GM23338 (cell line): ENCODE results near the gene UBAC2. TPM values are rescaled to one million over a fixed set of nuclear protein-coding genes. Genes with fewer than 3 reads are reported as not detected.
"Not testable (repeated sequence)": the region's sequence is repeated elsewhere in the genome, so short reads cannot be mapped to it uniquely, and the experiment has no call there.

ENCODE experiments used
- ATAC-seq: fragments of 200-7000 bp; cut with Tn5 transposase; 3 replicates; pipeline ENCODE4 v1.9.1; 2020
- DNase-seq: peaks from one replicate; pipeline ENCODE4 v3.0.0-alpha.2; 2015; ENCODE audit warnings: low spot score
- H2AFZ ChIP-seq: fragments of 200-600 bp; sonication (generic); 2 replicates; pipeline ENCODE4 v1.8.0; 2016; ENCODE audit warnings: antibody characterized with exemption, mild to moderate bottlenecking, moderate library complexity
- H3F3A ChIP-seq: fragments of 200-600 bp; sonication (generic); replicated peaks from 2 replicates; pipeline ENCODE4 v1.8.0; 2017; ENCODE audit warnings: antibody characterized with exemption, mixed run types, low read depth
- H3K27ac ChIP-seq: fragments of 200-600 bp; sonication (generic); 2 replicates; pipeline ENCODE4 v1.6.1; 2016; ENCODE audit warnings: low read depth
- H3K27me3 ChIP-seq: fragments of 200-600 bp; sonication (generic); 2 replicates; pipeline ENCODE4 v1.8.0; 2016; ENCODE audit warnings: mild to moderate bottlenecking, mixed run types, moderate library complexity; ENCODE audit not compliant: insufficient read depth
- H3K36me3 ChIP-seq: fragments of 200-600 bp; sonication (generic); 2 replicates; pipeline ENCODE4 v1.8.0; 2016; ENCODE audit warnings: mild to moderate bottlenecking; ENCODE audit not compliant: insufficient read depth
- H3K4me1 ChIP-seq: fragments of 200-600 bp; sonication (generic); 2 replicates; pipeline ENCODE4 v1.8.0; 2016; ENCODE audit warnings: mild to moderate bottlenecking, moderate library complexity; ENCODE audit not compliant: insufficient read depth
- H3K4me2 ChIP-seq: fragments of 200-600 bp; sonication (generic); 2 replicates; pipeline ENCODE4 v1.7.1; 2017; ENCODE audit warnings: mixed run types
- H3K4me3 ChIP-seq: fragments of 200-600 bp; sonication (generic); 2 replicates; pipeline ENCODE4 v1.6.1; 2016; ENCODE audit warnings: mixed run types
- H3K79me2 ChIP-seq: fragments of 200-600 bp; sonication (generic); replicated peaks from 2 replicates; pipeline ENCODE4 v1.8.0; 2017; ENCODE audit warnings: mild to moderate bottlenecking; ENCODE audit not compliant: insufficient read depth
- H3K9me2 ChIP-seq: fragments of 200-600 bp; sonication (generic); 2 replicates; pipeline ENCODE4 v1.8.0; 2017; ENCODE audit not compliant: insufficient read depth
- H4K20me1 ChIP-seq: fragments of 200-600 bp; sonication (generic); replicated peaks from 2 replicates; pipeline ENCODE4 v1.8.0; 2017; ENCODE audit warnings: mild to moderate bottlenecking; ENCODE audit not compliant: insufficient read depth
- H3K27ac Mint-ChIP-seq: 2 replicates; pipeline ENCODE4 v1.8.0; 2020; ENCODE audit warnings: inconsistent platforms, mild to moderate bottlenecking, moderate library complexity, mixed read lengths
- H3K27me3 Mint-ChIP-seq: 3 replicates; pipeline ENCODE4 v1.8.0; 2022; ENCODE audit warnings: low read depth, mild to moderate bottlenecking, moderate library complexity, mixed read lengths, inconsistent platforms; ENCODE audit not compliant: insufficient read depth, poor library complexity
- H3K36me3 Mint-ChIP-seq: 3 replicates; pipeline ENCODE4 v1.8.0; 2021; ENCODE audit warnings: low read depth, mild to moderate bottlenecking, inconsistent platforms, moderate library complexity, mixed read lengths
- H3K4me1 Mint-ChIP-seq: 3 replicates; pipeline ENCODE4 v1.8.0; 2020; ENCODE audit warnings: mild to moderate bottlenecking, inconsistent platforms, mixed read lengths
- H3K4me3 Mint-ChIP-seq: 3 replicates; pipeline ENCODE4 v1.8.0; 2021; ENCODE audit warnings: moderate library complexity, mild to moderate bottlenecking, inconsistent platforms, mixed read lengths
- H3K9me3 Mint-ChIP-seq: 3 replicates; pipeline ENCODE4 v1.8.0; 2020; ENCODE audit warnings: moderate library complexity, mild to moderate bottlenecking, inconsistent platforms, mixed read lengths
- CREB1 ChIP-seq: fragments of 250-450 bp; sonication (Bioruptor Pico); IDR thresholded peaks from 2 replicates; pipeline ENCODE4 v1.5.0; 2020; ENCODE audit warnings: low read depth, mild to moderate bottlenecking, moderate library complexity
- NANOG ChIP-seq: IDR thresholded peaks from 2 replicates; pipeline ENCODE4 v1.6.1; 2016; ENCODE audit warnings: antibody characterized with exemption, borderline replicate concordance
- POLR2AphosphoS5 ChIP-seq: IDR thresholded peaks from 2 replicates; pipeline ENCODE4 v1.6.1; 2016; ENCODE audit warnings: antibody characterized with exemption, low read depth
- STAT1 ChIP-seq: IDR thresholded peaks from one replicate; pipeline ENCODE4 v1.6.1; 2016; ENCODE audit warnings: antibody characterized with exemption; ENCODE audit not compliant: unreplicated experiment
- ZNF331 ChIP-seq: fragments of 250-450 bp; sonication (Bioruptor Pico); IDR thresholded peaks from 2 replicates; pipeline ENCODE4 v1.5.0; 2020; ENCODE audit warnings: low read depth, mild to moderate bottlenecking, moderate library complexity
- polyA plus RNA-seq: library from polyadenylated mRNA; unstranded; fragments of >200 nt; fragmentation: Nextera tagmentation; extraction: Ambion mirVana; gene quantifications from 2 replicates; pipeline ENCODE4 v1.2.1, GENCODE V29; 2016
- total RNA-seq: library from RNA; depleted of rRNA; stranded (reverse); fragments of >200 nt; shearing (Covaris generic); gene quantifications from 2 replicates; pipeline ENCODE4 v1.2.3, GENCODE V29; 2014
- TF ChIP-seq, protein P1 (sequence below), 2 experiments: fragments of 200-600 bp in 1 of 2; sonication (generic) in 1 of 2; conservative IDR thresholded peaks; 2 replicates each; pipeline versions ENCODE4 v1.5.1 to v1.6.1; 2016 to 2017; ENCODE audit warnings: antibody characterized with exemption in 2 of 2, low read depth in 2 of 2, mild to moderate bottlenecking in 2 of 2, moderate library complexity in 1 of 2
- TF ChIP-seq, protein P2 (sequence below): fragments of 250-450 bp; sonication (Bioruptor Pico); IDR thresholded peaks from 2 replicates; pipeline ENCODE4 v1.5.0; 2020; ENCODE audit warnings: mild to moderate bottlenecking, moderate library complexity
- TF ChIP-seq, protein P3 (sequence below): IDR thresholded peaks from one replicate; pipeline ENCODE4 v1.6.1; 2018; ENCODE audit warnings: antibody characterized with exemption; ENCODE audit not compliant: unreplicated experiment

Gene UBAC2
- total and polyA plus RNA-seq, 2 experiments from 2014 or later, result 37.9 to 76.9 TPM

DNA sequence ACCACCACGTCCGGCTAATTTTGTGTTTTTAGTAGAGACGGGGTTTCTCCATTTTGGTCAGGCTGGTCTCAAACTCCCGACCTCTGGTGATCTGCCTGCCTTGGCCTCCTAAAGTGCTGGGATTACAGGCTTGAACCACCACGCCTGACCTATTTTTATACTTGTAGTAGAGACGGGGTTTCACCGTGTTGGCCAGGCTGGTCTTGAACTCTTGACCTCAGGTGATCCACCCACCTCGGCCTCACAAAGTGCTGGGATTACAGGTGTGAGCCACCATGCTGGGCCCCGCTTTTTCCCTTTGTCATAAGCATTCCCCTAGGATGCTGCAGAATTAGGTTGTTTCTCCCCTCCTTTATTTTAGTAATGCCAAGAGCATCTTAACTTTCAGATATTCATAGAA is 10.0 kb downstream of the UBAC2 start:
- H3K27me3 Mint-ChIP-seq, result not testable (repeated sequence)
- peaks cover 100% of the 10 kb centered on the region for H3K79me2 ChIP-seq

GRCh38 chr13:99211421-99212035 is 10.9 kb downstream of the UBAC2 start:
- H4K20me1 ChIP-seq, result peaks cover 48% of the 10 kb centered on the region
- H3K9me3 Mint-ChIP-seq, result no peaks in the 10 kb centered on the region
- H3K27me3 Mint-ChIP-seq, result peaks cover 4% of the 10 kb centered on the region
- H3K36me3 ChIP-seq, result peaks cover 3% of the 10 kb centered on the region; the same call in 1 of the 2 replicates
- no peak overlapping the region for H3K27ac ChIP-seq
- H3K4me1 ChIP-seq, result peaks cover 27% of the 10 kb centered on the region
- H3K4me3 Mint-ChIP-seq, result no peak overlapping the region
- DNase-seq (no peak), ATAC-seq (no peak)
- no peak overlapping the region for H2AFZ ChIP-seq
- no peaks in the 10 kb centered on the region for H3K27me3 ChIP-seq
- no peak overlapping the region for H3K4me2 ChIP-seq
- H3K4me1 Mint-ChIP-seq, result peaks cover 40% of the 10 kb centered on the region
- no peak overlapping the region for H3K4me3 ChIP-seq
- H3F3A ChIP-seq, result no peaks in the 10 kb centered on the region
- H3K27ac Mint-ChIP-seq, result no peak overlapping the region; the same call in 1 of the 2 replicates
- no peaks in the 10 kb centered on the region for H3K9me2 ChIP-seq
- H3K36me3 Mint-ChIP-seq, result peaks cover 15% of the 10 kb centered on the region
- H3K79me2 ChIP-seq, result peaks cover 100% of the 10 kb centered on the region
- TF ChIP-seq, protein P1, sequence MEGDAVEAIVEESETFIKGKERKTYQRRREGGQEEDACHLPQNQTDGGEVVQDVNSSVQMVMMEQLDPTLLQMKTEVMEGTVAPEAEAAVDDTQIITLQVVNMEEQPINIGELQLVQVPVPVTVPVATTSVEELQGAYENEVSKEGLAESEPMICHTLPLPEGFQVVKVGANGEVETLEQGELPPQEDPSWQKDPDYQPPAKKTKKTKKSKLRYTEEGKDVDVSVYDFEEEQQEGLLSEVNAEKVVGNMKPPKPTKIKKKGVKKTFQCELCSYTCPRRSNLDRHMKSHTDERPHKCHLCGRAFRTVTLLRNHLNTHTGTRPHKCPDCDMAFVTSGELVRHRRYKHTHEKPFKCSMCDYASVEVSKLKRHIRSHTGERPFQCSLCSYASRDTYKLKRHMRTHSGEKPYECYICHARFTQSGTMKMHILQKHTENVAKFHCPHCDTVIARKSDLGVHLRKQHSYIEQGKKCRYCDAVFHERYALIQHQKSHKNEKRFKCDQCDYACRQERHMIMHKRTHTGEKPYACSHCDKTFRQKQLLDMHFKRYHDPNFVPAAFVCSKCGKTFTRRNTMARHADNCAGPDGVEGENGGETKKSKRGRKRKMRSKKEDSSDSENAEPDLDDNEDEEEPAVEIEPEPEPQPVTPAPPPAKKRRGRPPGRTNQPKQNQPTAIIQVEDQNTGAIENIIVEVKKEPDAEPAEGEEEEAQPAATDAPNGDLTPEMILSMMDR (conservative IDR thresholded peaks at IDR 0.05; ENCODE audit: low read depth in 2 of 2), result no peak
- TF ChIP-seq POLR2AphosphoS5 (no peak), CREB1 (no peak), STAT1 (no peak), NANOG (no peak), ZNF331 (CRISPR knock-in tag) (no peak)
- TF ChIP-seq, protein P2, sequence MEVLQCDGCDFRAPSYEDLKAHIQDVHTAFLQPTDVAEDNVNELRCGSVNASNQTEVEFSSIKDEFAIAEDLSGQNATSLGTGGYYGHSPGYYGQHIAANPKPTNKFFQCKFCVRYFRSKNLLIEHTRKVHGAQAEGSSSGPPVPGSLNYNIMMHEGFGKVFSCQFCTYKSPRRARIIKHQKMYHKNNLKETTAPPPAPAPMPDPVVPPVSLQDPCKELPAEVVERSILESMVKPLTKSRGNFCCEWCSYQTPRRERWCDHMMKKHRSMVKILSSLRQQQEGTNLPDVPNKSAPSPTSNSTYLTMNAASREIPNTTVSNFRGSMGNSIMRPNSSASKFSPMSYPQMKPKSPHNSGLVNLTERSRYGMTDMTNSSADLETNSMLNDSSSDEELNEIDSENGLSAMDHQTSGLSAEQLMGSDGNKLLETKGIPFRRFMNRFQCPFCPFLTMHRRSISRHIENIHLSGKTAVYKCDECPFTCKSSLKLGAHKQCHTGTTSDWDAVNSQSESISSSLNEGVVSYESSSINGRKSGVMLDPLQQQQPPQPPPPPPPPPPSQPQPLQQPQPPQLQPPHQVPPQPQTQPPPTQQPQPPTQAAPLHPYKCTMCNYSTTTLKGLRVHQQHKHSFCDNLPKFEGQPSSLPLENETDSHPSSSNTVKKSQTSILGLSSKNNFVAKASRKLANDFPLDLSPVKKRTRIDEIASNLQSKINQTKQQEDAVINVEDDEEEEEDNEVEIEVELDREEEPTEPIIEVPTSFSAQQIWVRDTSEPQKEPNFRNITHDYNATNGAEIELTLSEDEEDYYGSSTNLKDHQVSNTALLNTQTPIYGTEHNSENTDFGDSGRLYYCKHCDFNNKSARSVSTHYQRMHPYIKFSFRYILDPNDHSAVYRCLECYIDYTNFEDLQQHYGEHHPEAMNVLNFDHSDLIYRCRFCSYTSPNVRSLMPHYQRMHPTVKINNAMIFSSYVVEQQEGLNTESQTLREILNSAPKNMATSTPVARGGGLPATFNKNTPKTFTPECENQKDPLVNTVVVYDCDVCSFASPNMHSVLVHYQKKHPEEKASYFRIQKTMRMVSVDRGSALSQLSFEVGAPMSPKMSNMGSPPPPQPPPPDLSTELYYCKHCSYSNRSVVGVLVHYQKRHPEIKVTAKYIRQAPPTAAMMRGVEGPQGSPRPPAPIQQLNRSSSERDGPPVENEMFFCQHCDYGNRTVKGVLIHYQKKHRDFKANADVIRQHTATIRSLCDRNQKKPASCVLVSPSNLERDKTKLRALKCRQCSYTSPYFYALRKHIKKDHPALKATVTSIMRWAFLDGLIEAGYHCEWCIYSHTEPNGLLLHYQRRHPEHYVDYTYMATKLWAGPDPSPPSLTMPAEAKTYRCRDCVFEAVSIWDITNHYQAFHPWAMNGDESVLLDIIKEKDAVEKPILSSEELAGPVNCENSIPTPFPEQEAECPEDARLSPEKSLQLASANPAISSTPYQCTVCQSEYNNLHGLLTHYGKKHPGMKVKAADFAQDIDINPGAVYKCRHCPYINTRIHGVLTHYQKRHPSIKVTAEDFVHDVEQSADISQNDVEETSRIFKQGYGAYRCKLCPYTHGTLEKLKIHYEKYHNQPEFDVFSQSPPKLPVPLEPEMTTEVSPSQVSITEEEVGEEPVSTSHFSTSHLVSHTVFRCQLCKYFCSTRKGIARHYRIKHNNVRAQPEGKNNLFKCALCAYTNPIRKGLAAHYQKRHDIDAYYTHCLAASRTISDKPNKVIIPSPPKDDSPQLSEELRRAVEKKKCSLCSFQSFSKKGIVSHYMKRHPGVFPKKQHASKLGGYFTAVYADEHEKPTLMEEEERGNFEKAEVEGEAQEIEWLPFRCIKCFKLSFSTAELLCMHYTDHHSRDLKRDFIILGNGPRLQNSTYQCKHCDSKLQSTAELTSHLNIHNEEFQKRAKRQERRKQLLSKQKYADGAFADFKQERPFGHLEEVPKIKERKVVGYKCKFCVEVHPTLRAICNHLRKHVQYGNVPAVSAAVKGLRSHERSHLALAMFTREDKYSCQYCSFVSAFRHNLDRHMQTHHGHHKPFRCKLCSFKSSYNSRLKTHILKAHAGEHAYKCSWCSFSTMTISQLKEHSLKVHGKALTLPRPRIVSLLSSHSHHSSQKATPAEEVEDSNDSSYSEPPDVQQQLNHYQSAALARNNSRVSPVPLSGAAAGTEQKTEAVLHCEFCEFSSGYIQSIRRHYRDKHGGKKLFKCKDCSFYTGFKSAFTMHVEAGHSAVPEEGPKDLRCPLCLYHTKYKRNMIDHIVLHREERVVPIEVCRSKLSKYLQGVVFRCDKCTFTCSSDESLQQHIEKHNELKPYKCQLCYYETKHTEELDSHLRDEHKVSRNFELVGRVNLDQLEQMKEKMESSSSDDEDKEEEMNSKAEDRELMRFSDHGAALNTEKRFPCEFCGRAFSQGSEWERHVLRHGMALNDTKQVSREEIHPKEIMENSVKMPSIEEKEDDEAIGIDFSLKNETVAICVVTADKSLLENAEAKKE (CRISPR knock-in tag), result no peak
- TF ChIP-seq, protein P3, sequence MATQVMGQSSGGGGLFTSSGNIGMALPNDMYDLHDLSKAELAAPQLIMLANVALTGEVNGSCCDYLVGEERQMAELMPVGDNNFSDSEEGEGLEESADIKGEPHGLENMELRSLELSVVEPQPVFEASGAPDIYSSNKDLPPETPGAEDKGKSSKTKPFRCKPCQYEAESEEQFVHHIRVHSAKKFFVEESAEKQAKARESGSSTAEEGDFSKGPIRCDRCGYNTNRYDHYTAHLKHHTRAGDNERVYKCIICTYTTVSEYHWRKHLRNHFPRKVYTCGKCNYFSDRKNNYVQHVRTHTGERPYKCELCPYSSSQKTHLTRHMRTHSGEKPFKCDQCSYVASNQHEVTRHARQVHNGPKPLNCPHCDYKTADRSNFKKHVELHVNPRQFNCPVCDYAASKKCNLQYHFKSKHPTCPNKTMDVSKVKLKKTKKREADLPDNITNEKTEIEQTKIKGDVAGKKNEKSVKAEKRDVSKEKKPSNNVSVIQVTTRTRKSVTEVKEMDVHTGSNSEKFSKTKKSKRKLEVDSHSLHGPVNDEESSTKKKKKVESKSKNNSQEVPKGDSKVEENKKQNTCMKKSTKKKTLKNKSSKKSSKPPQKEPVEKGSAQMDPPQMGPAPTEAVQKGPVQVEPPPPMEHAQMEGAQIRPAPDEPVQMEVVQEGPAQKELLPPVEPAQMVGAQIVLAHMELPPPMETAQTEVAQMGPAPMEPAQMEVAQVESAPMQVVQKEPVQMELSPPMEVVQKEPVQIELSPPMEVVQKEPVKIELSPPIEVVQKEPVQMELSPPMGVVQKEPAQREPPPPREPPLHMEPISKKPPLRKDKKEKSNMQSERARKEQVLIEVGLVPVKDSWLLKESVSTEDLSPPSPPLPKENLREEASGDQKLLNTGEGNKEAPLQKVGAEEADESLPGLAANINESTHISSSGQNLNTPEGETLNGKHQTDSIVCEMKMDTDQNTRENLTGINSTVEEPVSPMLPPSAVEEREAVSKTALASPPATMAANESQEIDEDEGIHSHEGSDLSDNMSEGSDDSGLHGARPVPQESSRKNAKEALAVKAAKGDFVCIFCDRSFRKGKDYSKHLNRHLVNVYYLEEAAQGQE, result no peak

More for the DNA sequence above, 10.0 kb downstream of the UBAC2 start:
- not testable (repeated sequence) for H3K27ac ChIP-seq, H3K4me3 Mint-ChIP-seq, H3K27me3 ChIP-seq, ATAC-seq, H3K27ac Mint-ChIP-seq, H3F3A ChIP-seq, H3K9me3 Mint-ChIP-seq, H3K4me2 ChIP-seq, H3K4me3 ChIP-seq, H3K9me2 ChIP-seq, DNase-seq, H2AFZ ChIP-seq, H3K36me3 ChIP-seq
- peaks cover 19% of the 10 kb centered on the region for H3K36me3 Mint-ChIP-seq
- H4K20me1 ChIP-seq, result peaks cover 48% of the 10 kb centered on the region
- peak; percentile 6; the same call in 1 of the 2 replicates for TF ChIP-seq ZNF331 (CRISPR knock-in tag)
- peaks cover 27% of the 10 kb centered on the region for H3K4me1 ChIP-seq
- H3K4me1 Mint-ChIP-seq, result peaks cover 38% of the 10 kb centered on the region
